Ovary (tissue), 9 donors: ENCODE measurements around the gene BUD23. TPM values are rescaled to one million over a fixed set of nuclear protein-coding genes. Genes with fewer than 3 reads are reported as not detected.
"Not testable (repeated sequence)": the region's sequence is repeated elsewhere in the genome, so short reads cannot be mapped to it uniquely, and the experiment has no call there.

Source experiments
- DNase-seq, 5 donors: peaks; one replicate each; pipeline ENCODE4 v3.0.0-alpha.2; 2019 to 2020
- H3K27ac ChIP-seq, 2 donors: fragments of 200-600 bp; one replicate each; pipeline versions ENCODE4 v1.5.1 to v1.8.0; 2019 to 2022
- H3K27me3 ChIP-seq: fragments of 200-600 bp; one replicate; pipeline ENCODE4 v1.8.0; 2022
- H3K36me3 ChIP-seq: fragments of 200-600 bp; sonication (generic); one replicate; pipeline ENCODE4 v1.5.1; 2019
- H3K4me1 ChIP-seq: one replicate; pipeline ENCODE4 v1.8.1; 2013; ENCODE audit warnings: mild to moderate bottlenecking, moderate library complexity; ENCODE audit not compliant: insufficient read depth
- H3K4me3 ChIP-seq: fragments of 200-600 bp; sonication (generic); one replicate; pipeline ENCODE4 v1.5.1; 2017
- H3K9me3 ChIP-seq, 2 donors: fragments of 200-600 bp in 1 of 2; sonication (generic) in 1 of 2; one replicate each; pipeline versions ENCODE4 v1.5.1 to v1.8.1; 2013 to 2019; ENCODE audit warnings: mild to moderate bottlenecking in 1 of 2, moderate library complexity in 1 of 2
- CTCF ChIP-seq, 3 donors: fragments of 450-650 bp in 2 of 3; fragments of 200-600 bp in 1 of 3; IDR thresholded peaks; one replicate each; pipeline versions ENCODE4 v1.5.1 to v1.8.0; 2016 to 2022; ENCODE audit warnings: antibody characterized with exemption in 3 of 3, mild to moderate bottlenecking in 1 of 3
- EP300 ChIP-seq: sonication (generic); formaldehyde crosslinking; IDR thresholded peaks from one replicate; pipeline ENCODE4 v1.6.1; 2017; ENCODE audit warnings: antibody characterized with exemption
- POLR2A ChIP-seq: fragments of 450-650 bp; IDR thresholded peaks from one replicate; pipeline ENCODE4 v1.6.1; 2017; ENCODE audit warnings: antibody characterized with exemption, mild to moderate bottlenecking, moderate library complexity
- WGBS, 3 donors: extraction: QIAGEN DNeasy Blood & Tissue Kit in 1 of 3; methylation state at CpG; one replicate each; pipeline versions ENCODE4 v1.1.5 to v1.1.7; 2013 to 2017; 5-methylcytosine and 5-hydroxymethylcytosine counted together
- intact Hi-C, 4 donors: fragments of 100-400 bp; cut with DNase I; formaldehyde crosslinking; loops; one replicate each; pipeline versions ENCODE4 v1.11.0 to v1.15.1; 2022 to 2023
- polyA plus RNA-seq, 2 donors: library from polyadenylated mRNA; stranded (reverse); fragments of 200-250 nt in 1 of 2; fragments of 350-450 nt in 1 of 2; fragmentation: Illumina TruSeq in 1 of 2; extraction: RNeasy Lipid Tissue Mini Kit (QIAGEN cat#74804) in 1 of 2; gene quantifications; one replicate each; pipeline ENCODE4 v1.2.3, GENCODE V29; 2013 to 2014
- total RNA-seq, 7 donors: library from RNA; depleted of rRNA in 2 of 7; stranded (reverse); fragments of >200 nt in 2 of 7; fragmentation: NEBNext Ultra II Directional in 3 of 7; extraction: Animal tissue kit (Norgen Biotek cat#: 25700) in 3 of 7; gene quantifications; one replicate each; pipeline versions ENCODE4 v1.1.0 to v1.2.4, GENCODE V29; 2016 to 2023
- donor health status: DM: no; HTN: no; CAD: no; lungs with moderate emphysema.
- donor health status: DM: no; HTN: no; CAD: no.
- donor health status: Bipolar disorder and iron deficiency.
- donor health status: DM: yes; HTN: yes; CAD: no.
- donor health status: DM: no; HTN: no; CAD: no.
- donor health status: DM: yes; HTN: yes; CAD: no.

Gene BUD23
- total and polyA plus RNA-seq, 9 donors = 19.8 to 62.9 (median 52.3) TPM

- no peak for DNase-seq
- no peaks in the 10 kb centered on the region for H3K27me3 ChIP-seq
- WGBS, 3 donors = 85 to 88% (median 86%) methylated on average over 12 of the region's 12 CpGs
- intact Hi-C loops = loop anchor here in 3 of 4 donors (10.0 kb wide), 3 partner anchors 55 to 825 kb away; no protein-coding TSS in a partner anchor
- no peaks in the 10 kb centered on the region for H3K9me3 ChIP-seq
- H3K4me3 ChIP-seq = no peak overlapping the region
- H3K36me3 ChIP-seq = no peaks in the 10 kb centered on the region
- no peak overlapping the region for H3K27ac ChIP-seq
- no peak for TF ChIP-seq EP300
- no peak for TF ChIP-seq POLR2A
- TF ChIP-seq CTCF (IDR thresholded peaks at IDR 0.05) = no peak
- H3K4me1 ChIP-seq = peaks cover 8% of the 10 kb centered on the region
These were observed 13.5 kb upstream of the BUD23 start for GRCh38 chr7:73669858-73670385.

- WGBS, 3 donors = 39 to 45% (median 41%) methylated on average over 6 to 12 of the region's 12 CpGs
- Histone ChIP-seq H3K4me3 (no peak overlapping the region), H3K27ac (no peak overlapping the region), H3K4me1 (peaks cover 8% of the 10 kb centered on the region), H3K36me3 (no peaks in the 10 kb centered on the region), H3K27me3 (no peaks in the 10 kb centered on the region), H3K9me3 (no peaks in the 10 kb centered on the region)
- no peak for DNase-seq
- no peak for TF ChIP-seq EP300
- no peak for TF ChIP-seq CTCF (IDR thresholded peaks at IDR 0.05)
- no peak for TF ChIP-seq POLR2A
- intact Hi-C loops = loop anchor here in 1 of 4 donors (10.0 kb wide), 1 partner anchor 824 kb away; no protein-coding TSS in a partner anchor
These were observed 12.1 kb upstream of the BUD23 start for GRCh38 chr7:73671322-73671661.

GRCh38 chr7:73671857-73672445 lies 11.4 kb upstream of the BUD23 start:
- no peaks in the 10 kb centered on the region for H3K36me3 ChIP-seq
- WGBS, 3 donors = 91 to 92% (median 92%) methylated on average over 15 of the region's 15 CpGs
- no peak for TF ChIP-seq CTCF (IDR thresholded peaks at IDR 0.05)
- no peak for TF ChIP-seq EP300
- no peak for TF ChIP-seq POLR2A
- no peak for DNase-seq
- peaks cover 8% of the 10 kb centered on the region for H3K4me1 ChIP-seq
- H3K4me3 ChIP-seq = no peak overlapping the region
- no peak overlapping the region for H3K27ac ChIP-seq
- intact Hi-C loops = loop anchor here in 1 of 4 donors (10.0 kb wide), 1 partner anchor 823 kb away; no protein-coding TSS in a partner anchor
- H3K9me3 ChIP-seq = no peaks in the 10 kb centered on the region
- no peaks in the 10 kb centered on the region for H3K27me3 ChIP-seq

GRCh38 chr7:73674468-73675124 lies 8.8 kb upstream of the BUD23 start:
- no peak for DNase-seq
- no peaks in the 10 kb centered on the region for H3K27me3 ChIP-seq
- no peaks in the 10 kb centered on the region for H3K36me3 ChIP-seq
- H3K4me1 ChIP-seq = no peaks in the 10 kb centered on the region
- 65 to 76% (median 74%) methylated on average over 1 of the region's 1 CpG for WGBS, 3 donors
- H3K27ac ChIP-seq = no peak overlapping the region
- H3K9me3 ChIP-seq = no peaks in the 10 kb centered on the region
- intact Hi-C loops = loop anchor here in 1 of 4 donors (10.0 kb wide), 1 partner anchor 820 kb away; no protein-coding TSS in a partner anchor
- TF ChIP-seq POLR2A (no peak), CTCF (IDR thresholded peaks at IDR 0.05) (no peak), EP300 (no peak)
- no peak overlapping the region for H3K4me3 ChIP-seq

- intact Hi-C loops = loop anchor here in 1 of 4 donors (10.0 kb wide), 1 partner anchor 819 kb away; no protein-coding TSS in a partner anchor
- not testable (repeated sequence) for DNase-seq, H3K27me3 ChIP-seq, H3K27ac ChIP-seq, H3K9me3 ChIP-seq, H3K4me3 ChIP-seq, H3K4me1 ChIP-seq, H3K36me3 ChIP-seq
- WGBS, 3 donors = 72 to 80% (median 72%) methylated on average over 9 of the region's 9 CpGs
These were observed 7.3 kb upstream of the BUD23 start for GRCh38 chr7:73676062-73676461.
